ENCODE results near the gene SHC2.

- no peak for TF ChIP-seq ZNF70 (CRISPR knock-in tag; IDR thresholded peaks at IDR 0.05)
- TF ChIP-seq TSHZ2 (CRISPR knock-in tag; IDR thresholded peaks at IDR 0.05): no peak
- TF ChIP-seq RARB (CRISPR knock-in tag; IDR thresholded peaks at IDR 0.05): no peak
- no peak for TF ChIP-seq OSR1 (CRISPR knock-in tag; IDR thresholded peaks at IDR 0.05)
- TF ChIP-seq ZNF8 (CRISPR knock-in tag; IDR thresholded peaks at IDR 0.05): no peak
- TF ChIP-seq PATZ1 (CRISPR knock-in tag; IDR thresholded peaks at IDR 0.05; ENCODE audit: borderline replicate concordance): no peak
Observed at GRCh38 chr19:434152-434960, 26.5 kb downstream of the SHC2 start.

Measured in SK-N-SH treated with all-trans-retinoic acid at 6 μM for 48 hours (cell line).